Epithelial cell of proximal tubule (primary cell): ENCODE measurements around the gene TOMM22. TPM values are rescaled to one million over a fixed set of nuclear protein-coding genes. Genes with fewer than 3 reads are reported as not detected.
A peak's percentile ranks its signal among the peaks of the same experiment; 100 is the strongest.

ENCODE experiments used
- DNase-seq: peaks from one replicate; pipeline ENCODE4 v3.0.0-alpha.2; 2011; ENCODE audit warnings: low read depth
- H3K4me3 ChIP-seq: 2 replicates; pipeline ENCODE4 v1.5.1; 2011; ENCODE audit warnings: low read depth, mild to moderate bottlenecking, low read length
- total RNA-seq: library from RNA; depleted of rRNA; stranded (reverse); fragments of >200 nt; gene quantifications from 2 replicates; pipeline ENCODE4 v1.2.3, GENCODE V29; 2015
- TF ChIP-seq, protein P1 (sequence below): conservative IDR thresholded peaks from 2 replicates; pipeline ENCODE4 v1.5.1; 2012; ENCODE audit warnings: low read depth, mild to moderate bottlenecking, low read length

TOMM22 gene
- total RNA-seq, 1 donor from 2014 or later: 67.6 TPM

- TF ChIP-seq, protein P1, sequence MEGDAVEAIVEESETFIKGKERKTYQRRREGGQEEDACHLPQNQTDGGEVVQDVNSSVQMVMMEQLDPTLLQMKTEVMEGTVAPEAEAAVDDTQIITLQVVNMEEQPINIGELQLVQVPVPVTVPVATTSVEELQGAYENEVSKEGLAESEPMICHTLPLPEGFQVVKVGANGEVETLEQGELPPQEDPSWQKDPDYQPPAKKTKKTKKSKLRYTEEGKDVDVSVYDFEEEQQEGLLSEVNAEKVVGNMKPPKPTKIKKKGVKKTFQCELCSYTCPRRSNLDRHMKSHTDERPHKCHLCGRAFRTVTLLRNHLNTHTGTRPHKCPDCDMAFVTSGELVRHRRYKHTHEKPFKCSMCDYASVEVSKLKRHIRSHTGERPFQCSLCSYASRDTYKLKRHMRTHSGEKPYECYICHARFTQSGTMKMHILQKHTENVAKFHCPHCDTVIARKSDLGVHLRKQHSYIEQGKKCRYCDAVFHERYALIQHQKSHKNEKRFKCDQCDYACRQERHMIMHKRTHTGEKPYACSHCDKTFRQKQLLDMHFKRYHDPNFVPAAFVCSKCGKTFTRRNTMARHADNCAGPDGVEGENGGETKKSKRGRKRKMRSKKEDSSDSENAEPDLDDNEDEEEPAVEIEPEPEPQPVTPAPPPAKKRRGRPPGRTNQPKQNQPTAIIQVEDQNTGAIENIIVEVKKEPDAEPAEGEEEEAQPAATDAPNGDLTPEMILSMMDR: no peak
Observed at GRCh38 chr22:38700789-38701628, 19.3 kb downstream of the TOMM22 start, which contains the start of gene JOSD1. Gene JOSD1, minus strand, starts transcription at chr22:38700943. Its CDS starts 956 bp downstream, at chr22:38699987.

DNA sequence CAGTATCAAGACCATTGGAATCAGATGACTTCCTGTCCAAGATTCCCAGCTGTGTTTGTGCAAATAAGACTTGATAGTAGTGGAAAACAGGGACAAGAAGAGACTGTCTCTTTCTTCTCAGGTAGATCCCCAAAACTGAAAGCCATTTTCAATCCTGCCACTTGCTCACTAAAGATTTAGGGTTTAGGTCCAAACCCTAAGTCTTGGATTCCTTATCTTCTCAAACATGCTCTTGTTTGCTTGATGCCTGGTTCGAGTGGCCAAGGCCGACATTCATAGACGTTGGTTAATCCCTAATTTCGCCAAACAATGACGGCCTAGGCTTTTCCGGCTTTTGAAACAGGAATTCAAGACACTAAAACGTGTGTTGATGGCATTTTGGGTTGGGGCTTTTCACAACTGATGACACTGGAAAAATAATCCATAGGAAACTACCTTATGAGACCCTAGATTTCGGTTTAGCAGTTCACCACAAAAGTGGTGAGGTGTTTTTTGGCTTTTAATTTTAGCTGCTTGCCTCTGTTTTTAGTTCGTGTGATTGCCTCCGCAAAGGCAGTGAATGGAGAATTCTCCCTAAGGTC is 23.0 kb downstream of the TOMM22 start:
- peak overlapping the region; percentile 38 for H3K4me3 ChIP-seq
- DNase-seq: no peak
- TF ChIP-seq, protein P1: no peak

More at GRCh38 chr22:38700789-38701628, 19.3 kb downstream of the TOMM22 start, which contains the start of gene JOSD1:
- peak within 1 kb of the TSS; percentile 73 for H3K4me3 ChIP-seq
- no peak for DNase-seq

GRCh38 chr22:38705235-38706100 is 23.7 kb downstream of the TOMM22 start, which contains the start of gene GTPBP1:
Gene GTPBP1, plus strand, starts transcription at chr22:38705944. Its CDS starts 12 bp downstream, at chr22:38705956.
- TF ChIP-seq, protein P1: peak; percentile 2
- peak within 1 kb of the TSS; percentile 92 for H3K4me3 ChIP-seq
- DNase-seq: peak; percentile 99

DNA sequence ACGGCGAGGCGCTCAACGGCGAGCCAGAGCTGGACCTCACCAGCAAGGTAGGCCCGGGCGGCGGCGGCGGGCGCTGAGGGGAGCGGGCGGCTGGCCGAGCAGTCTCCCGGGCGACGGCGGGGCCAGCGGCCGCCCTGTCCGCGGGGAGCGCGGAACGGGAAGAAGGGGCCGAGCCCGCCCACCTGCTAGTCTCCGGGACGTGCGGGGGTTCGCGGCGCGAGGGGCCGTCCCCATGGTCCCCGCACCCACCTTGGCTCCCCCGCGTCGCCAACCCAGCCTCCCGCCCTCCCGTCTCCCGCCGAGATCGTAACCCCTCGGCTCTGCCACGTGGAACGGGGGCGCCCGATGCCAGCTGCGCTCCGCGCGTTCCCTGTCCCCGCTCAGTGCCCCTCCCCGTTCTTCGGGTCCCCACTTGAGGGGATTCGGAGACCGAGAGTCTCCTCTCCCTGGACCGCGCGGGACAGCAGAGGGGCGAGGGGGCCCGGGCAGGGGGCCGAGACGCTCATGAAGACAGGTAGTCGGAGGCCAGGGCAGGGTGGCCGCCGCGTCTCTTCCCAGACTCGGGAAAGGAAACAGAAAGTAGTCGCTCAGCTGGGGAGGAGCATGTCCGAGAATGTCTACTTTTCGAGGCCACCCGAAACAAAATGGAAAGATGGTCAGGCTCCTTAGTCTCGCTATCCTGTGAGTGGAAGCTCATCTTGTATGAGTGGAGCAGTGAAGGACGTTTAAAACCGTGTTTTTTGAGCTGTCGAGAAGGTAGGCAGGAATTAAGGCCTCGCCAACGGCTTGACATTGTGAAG is 24.5 kb downstream of the TOMM22 start:
- DNase-seq: no peak
- TF ChIP-seq, protein P1: no peak
- peak overlapping the region; percentile 92 for H3K4me3 ChIP-seq

GRCh38 chr22:38706901-38707195 is 25.1 kb downstream of the TOMM22 start:
- TF ChIP-seq, protein P1: no peak
- no peak for DNase-seq
- peak overlapping the region; percentile 92 for H3K4me3 ChIP-seq

DNA sequence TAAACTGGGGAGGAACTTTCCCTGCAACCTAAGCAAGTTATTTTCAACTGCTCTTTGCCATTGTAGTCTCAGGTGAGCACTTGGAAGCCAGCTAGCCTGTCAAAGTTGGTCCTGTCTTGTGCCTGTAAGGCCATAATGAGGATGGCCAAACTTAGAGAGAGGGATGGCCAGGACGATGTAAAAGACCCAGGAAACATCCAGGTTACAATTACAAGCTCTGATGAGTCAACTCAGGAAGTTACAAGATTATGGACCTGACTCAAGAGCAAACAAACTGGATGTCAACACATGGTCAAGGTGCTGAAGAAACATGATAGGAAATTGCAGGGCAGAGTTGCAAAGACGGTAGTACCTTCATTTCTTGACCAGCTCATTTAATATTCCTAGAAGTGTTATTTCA is 25.6 kb downstream of the TOMM22 start:
- H3K4me3 ChIP-seq: peak overlapping the region; percentile 92
- TF ChIP-seq, protein P1: no peak
- no peak for DNase-seq
